Measurements from ENCODE around the gene TCF3.
A peak's percentile ranks its signal among the peaks of the same experiment; 100 is the strongest.

The TCF3 gene

GRCh38 chr19:1609103-1609396 lies 43.4 kb downstream of the TCF3 start:
- DNase-seq: no peak

GRCh38 chr19:1608359-1609102 lies 43.9 kb downstream of the TCF3 start:
- no peak for DNase-seq

- DNase-seq: no peak
Measured at GRCh38 chr19:1606138-1606651, 46.2 kb downstream of the TCF3 start.

GRCh38 chr19:1605236-1606137 lies 46.9 kb downstream of the TCF3 start, which contains the start of gene UQCR11:
Gene UQCR11 (minus strand): TSS chr19:1605462. CDS start chr19:1605409, 53 bp downstream.
- peak; percentile 97 for DNase-seq

GRCh38 chr19:1602091-1602707 lies 50.2 kb downstream of the TCF3 start:
- DNase-seq: no peak

- no peak for DNase-seq
Measured at GRCh38 chr19:1601613-1602064, 50.8 kb downstream of the TCF3 start.

- no peak for DNase-seq
Measured at GRCh38 chr19:1599460-1599846, 53.0 kb downstream of the TCF3 start.

- no peak for DNase-seq
Measured at GRCh38 chr19:1598777-1599459, 53.5 kb downstream of the TCF3 start.

GRCh38 chr19:1593501-1593772 lies 59.0 kb downstream of the TCF3 start:
- no peak for DNase-seq

- DNase-seq: peak; percentile 91
Measured at GRCh38 chr19:1592755-1593500, 59.5 kb downstream of the TCF3 start, which contains the start of gene MBD3. Gene MBD3 (minus strand): TSS chr19:1592865. CDS start chr19:1592631, 234 bp downstream.

GRCh38 chr19:1592024-1592754 lies 60.2 kb downstream of the TCF3 start:
- DNase-seq: peak; percentile 86

- DNase-seq: peak; percentile 73
Measured at GRCh38 chr19:1591421-1592023, 60.9 kb downstream of the TCF3 start.

GRCh38 chr19:1590641-1591397 lies 61.6 kb downstream of the TCF3 start:
- peak; percentile 59 for DNase-seq

- no peak for DNase-seq
Measured at GRCh38 chr19:1587872-1588271, 64.5 kb downstream of the TCF3 start.

GRCh38 chr19:1585243-1585580 lies 67.2 kb downstream of the TCF3 start:
- DNase-seq: no peak

GRCh38 chr19:1584500-1585242 lies 67.7 kb downstream of the TCF3 start:
- DNase-seq: no peak

- DNase-seq: no peak
Measured at GRCh38 chr19:1582201-1582600, 70.2 kb downstream of the TCF3 start.

- DNase-seq: no peak
Measured at GRCh38 chr19:1580957-1581356, 71.5 kb downstream of the TCF3 start.

- no peak for DNase-seq
Measured at GRCh38 chr19:1580382-1580781, 72.0 kb downstream of the TCF3 start.

- no peak for DNase-seq
Measured at GRCh38 chr19:1579222-1579621, 73.2 kb downstream of the TCF3 start.
